Activated B cell treated with CpG ODN at 0.5 μM for 24 hours (primary cell): ENCODE data around the gene RCE1. TPM values are rescaled to one million over a fixed set of nuclear protein-coding genes. Genes with fewer than 3 reads are reported as not detected.
A peak's percentile ranks its signal among the peaks of the same experiment; 100 is the strongest.

Source experiments
- ATAC-seq: fragments of 200-7000 bp; cut with Tn5 transposase; one replicate; pipeline ENCODE4 v1.10.0; 2021; ENCODE audit warnings: low read depth, mild to moderate bottlenecking, moderate library complexity
- CTCF ChIA-PET: fragments of 350-600 bp; sonication (Branson Sonifier 250); formaldehyde crosslinking; loops from one replicate; lab custom pipeline; 2021; ENCODE audit warnings: antibody characterized with exemption; lab: Charles Lee
- POLR2A ChIA-PET: fragments of 350-600 bp; sonication (Branson Sonifier 250); formaldehyde crosslinking; loops from one replicate; lab custom pipeline; 2021; ENCODE audit warnings: antibody characterized with exemption; lab: Charles Lee
- DNase-seq: peaks from one replicate; pipeline ENCODE4 v3.0.0; 2022
- H3K27ac Mint-ChIP-seq: one replicate; pipeline ENCODE4 v1.8.0; 2020; ENCODE audit warnings: mixed read lengths
- H3K27me3 Mint-ChIP-seq: one replicate; pipeline ENCODE4 v1.8.0; 2021; ENCODE audit warnings: mixed read lengths
- H3K36me3 Mint-ChIP-seq: one replicate; pipeline ENCODE4 v1.8.0; 2021; ENCODE audit warnings: low read depth, mixed read lengths
- H3K4me1 Mint-ChIP-seq: one replicate; pipeline ENCODE4 v1.8.0; 2021; ENCODE audit warnings: mixed read lengths
- H3K4me3 Mint-ChIP-seq: one replicate; pipeline ENCODE4 v1.8.0; 2020; ENCODE audit warnings: mild to moderate bottlenecking, mixed read lengths
- H3K9me3 Mint-ChIP-seq: one replicate; pipeline ENCODE4 v1.8.0; 2020; ENCODE audit warnings: mixed read lengths
- intact Hi-C: fragments of 100-400 bp; cut with micrococcal nuclease; formaldehyde crosslinking; loops from one replicate; pipeline ENCODE4 v1.15.1; 2024
- total RNA-seq: library from RNA; stranded (reverse); gene quantifications from 2 replicates; pipeline ENCODE4 v1.2.3, GENCODE V29; 2022
- TF ChIP-seq, protein P1 (sequence below): fragments of 200-600 bp; IDR thresholded peaks from one replicate; pipeline ENCODE4 v1.8.0; 2022; ENCODE audit warnings: antibody characterized with exemption, mild to moderate bottlenecking

RCE1 gene
- total RNA-seq, 1 donor from 2014 or later = 21.4 TPM

DNA sequence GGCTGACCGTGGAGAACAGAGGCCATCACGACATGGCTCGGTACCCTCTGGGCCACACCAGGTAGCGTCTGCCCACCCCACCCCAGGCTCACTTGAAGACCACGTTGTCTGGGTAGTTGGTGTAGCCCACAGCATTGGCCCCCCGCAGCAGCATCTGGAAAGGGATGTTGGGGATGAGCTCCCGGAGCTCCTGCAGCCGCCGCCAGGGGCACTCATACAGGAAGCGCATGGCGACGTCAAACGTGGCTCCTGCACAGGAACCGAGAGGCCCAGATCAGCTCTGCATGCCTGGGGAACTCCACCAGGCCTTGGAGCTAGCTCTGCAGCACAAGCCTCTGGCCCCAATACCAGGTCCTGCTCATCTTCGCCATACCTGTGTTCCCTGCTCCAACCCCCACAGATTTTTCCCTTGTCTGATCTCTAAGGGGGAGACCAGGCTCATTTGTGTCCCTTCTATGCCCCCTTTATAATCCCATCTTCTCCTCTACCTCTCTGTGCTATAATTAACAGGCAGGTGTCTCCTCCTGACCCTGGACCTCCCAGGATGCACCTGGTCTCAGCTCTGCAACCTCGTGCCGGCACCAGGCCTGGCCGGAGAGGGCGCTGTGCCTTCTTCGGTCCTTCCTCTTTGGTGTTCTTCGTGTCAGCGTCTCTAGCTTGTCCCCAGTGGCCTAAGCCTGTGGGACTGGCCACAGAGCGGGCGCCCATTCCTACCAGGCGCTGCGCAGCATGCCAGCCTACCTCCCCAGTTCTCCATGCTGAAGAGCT lies 8.6 kb downstream of the RCE1 start:
- H3K4me1 Mint-ChIP-seq = peaks cover 16% of the 10 kb centered on the region
- no peak overlapping the region for H3K27ac Mint-ChIP-seq
- no peaks in the 10 kb centered on the region for H3K27me3 Mint-ChIP-seq
- no peak for DNase-seq
- H3K36me3 Mint-ChIP-seq = peaks cover 5% of the 10 kb centered on the region
- ATAC-seq = peak; percentile 9
- no peaks in the 10 kb centered on the region for H3K9me3 Mint-ChIP-seq
- ChIA-PET POLR2A (interaction anchor here (0.6 to 6.2 kb wide), 2 partner anchors 8 to 34 kb away, joined by 3 to 123 read pairs; partner anchors contain the start of gene RCE1), CTCF (interaction anchor here (1.0 kb wide), 2 partner anchors 17 to 152 kb away, joined by 3 read pairs; no protein-coding TSS in a partner anchor)
- TF ChIP-seq, protein P1, sequence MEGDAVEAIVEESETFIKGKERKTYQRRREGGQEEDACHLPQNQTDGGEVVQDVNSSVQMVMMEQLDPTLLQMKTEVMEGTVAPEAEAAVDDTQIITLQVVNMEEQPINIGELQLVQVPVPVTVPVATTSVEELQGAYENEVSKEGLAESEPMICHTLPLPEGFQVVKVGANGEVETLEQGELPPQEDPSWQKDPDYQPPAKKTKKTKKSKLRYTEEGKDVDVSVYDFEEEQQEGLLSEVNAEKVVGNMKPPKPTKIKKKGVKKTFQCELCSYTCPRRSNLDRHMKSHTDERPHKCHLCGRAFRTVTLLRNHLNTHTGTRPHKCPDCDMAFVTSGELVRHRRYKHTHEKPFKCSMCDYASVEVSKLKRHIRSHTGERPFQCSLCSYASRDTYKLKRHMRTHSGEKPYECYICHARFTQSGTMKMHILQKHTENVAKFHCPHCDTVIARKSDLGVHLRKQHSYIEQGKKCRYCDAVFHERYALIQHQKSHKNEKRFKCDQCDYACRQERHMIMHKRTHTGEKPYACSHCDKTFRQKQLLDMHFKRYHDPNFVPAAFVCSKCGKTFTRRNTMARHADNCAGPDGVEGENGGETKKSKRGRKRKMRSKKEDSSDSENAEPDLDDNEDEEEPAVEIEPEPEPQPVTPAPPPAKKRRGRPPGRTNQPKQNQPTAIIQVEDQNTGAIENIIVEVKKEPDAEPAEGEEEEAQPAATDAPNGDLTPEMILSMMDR = no peak
- intact Hi-C loops = no loop called here
- no peak overlapping the region for H3K4me3 Mint-ChIP-seq

DNA sequence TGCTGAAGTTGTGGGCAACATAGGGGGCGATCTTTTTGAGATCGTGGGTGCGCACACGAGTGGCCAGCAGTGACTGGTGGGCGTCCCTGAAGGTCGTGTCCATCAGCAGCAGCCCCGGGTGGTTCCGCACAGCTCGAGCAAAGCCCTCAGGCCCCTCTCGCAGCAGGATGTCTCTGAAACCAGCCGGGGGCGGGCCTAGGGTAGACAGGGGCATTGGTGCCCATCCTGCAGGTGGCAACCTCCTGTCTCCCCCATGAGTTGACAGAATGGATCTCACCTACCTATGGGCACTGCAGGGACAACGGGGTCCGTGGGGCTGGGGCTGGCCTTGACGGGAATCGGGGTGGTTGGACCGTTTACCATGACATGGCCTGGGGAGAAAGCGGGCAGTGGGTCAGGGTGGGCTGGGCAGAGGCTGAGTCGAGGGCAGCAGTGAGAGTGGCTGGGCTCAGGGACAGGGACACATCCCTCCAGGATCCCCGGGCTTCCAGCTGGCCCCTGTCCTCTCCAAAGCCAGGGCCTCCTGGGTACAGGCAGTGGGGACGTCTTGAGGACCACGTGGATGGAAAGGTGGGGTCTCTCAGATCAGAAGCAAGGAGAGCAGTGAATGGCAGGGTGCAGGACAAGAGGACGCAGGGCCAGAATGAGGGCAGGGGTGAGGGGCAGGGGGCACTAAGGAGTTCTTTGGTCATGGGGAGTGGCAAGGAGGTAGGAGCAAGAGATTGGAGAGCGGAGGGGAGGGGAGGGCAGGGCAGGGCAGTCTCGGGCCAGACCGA lies 9.4 kb downstream of the RCE1 start:
- Mint-ChIP-seq H3K4me1 (peaks cover 16% of the 10 kb centered on the region), H3K4me3 (no peak overlapping the region), H3K36me3 (peaks cover 5% of the 10 kb centered on the region), H3K27ac (no peak overlapping the region), H3K9me3 (no peaks in the 10 kb centered on the region), H3K27me3 (no peaks in the 10 kb centered on the region)
- ChIA-PET CTCF (interaction anchor here (1.0 kb wide), 1 partner anchor 153 kb away, joined by 3 read pairs; no protein-coding TSS in a partner anchor), POLR2A (interaction anchor here (6.2 kb wide), 1 partner anchor 9 kb away, joined by 123 read pairs; the partner anchor contains the start of gene RCE1)
- DNase-seq = no peak
- intact Hi-C loops = no loop called here
- ATAC-seq = no peak
- TF ChIP-seq, protein P1 = no peak

DNA sequence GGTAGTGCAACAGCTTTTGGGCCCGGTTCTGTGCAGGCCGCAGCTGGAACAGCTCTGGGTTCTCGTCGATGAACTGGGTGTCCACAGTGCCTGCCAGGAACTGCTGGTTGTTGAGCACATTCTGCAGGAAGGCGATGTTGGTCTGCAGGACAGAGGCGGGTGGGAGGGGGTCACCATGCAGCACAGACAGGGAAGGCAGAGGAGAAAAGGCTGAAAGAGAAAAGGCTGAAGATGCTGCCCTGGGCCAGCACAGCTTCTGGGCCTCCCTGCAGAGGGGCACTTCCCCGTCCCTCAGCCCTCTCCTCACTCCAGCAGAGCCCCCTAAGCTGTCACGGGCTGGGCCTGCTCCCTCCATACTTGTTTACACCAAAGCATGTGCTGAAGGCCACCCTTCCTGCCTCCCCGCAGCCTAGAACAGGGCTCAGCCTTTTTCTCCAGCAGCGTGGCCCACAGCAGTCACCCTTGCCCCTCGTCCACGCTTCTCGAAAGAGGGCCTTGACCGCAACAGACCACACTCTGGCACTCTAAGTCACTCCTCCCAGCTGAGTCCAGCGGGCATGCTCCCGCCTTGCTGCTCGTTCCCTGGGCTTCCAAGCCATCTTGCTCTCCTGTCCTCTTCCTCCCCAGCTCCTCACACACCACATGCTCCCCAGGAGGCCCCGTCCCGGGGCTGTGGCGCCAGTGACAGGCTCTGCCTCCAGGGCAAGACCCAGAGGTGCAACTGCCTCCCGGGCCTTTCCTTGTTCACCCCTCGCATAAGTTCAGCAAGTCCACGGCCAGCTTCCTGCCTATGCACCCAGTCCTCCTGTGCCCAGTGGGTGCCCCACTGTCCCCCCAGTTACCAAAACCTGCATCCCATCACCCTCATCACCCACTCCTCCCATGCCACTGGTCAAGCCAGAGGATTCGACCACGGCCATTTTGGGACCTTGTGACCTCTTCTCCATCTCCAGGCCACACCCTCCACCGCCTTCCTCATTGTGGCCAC lies 10.3 kb downstream of the RCE1 start:
- Mint-ChIP-seq H3K36me3 (no peaks in the 10 kb centered on the region), H3K4me3 (no peak overlapping the region), H3K9me3 (no peaks in the 10 kb centered on the region), H3K27ac (no peak overlapping the region), H3K27me3 (no peaks in the 10 kb centered on the region), H3K4me1 (peaks cover 16% of the 10 kb centered on the region)
- ChIA-PET POLR2A (interaction anchor here (6.2 kb wide), 1 partner anchor 10 kb away, joined by 123 read pairs; the partner anchor contains the start of gene RCE1), CTCF (no interaction called here)
- intact Hi-C loops = no loop called here
- ATAC-seq (no peak), DNase-seq (no peak)
- TF ChIP-seq, protein P1 = no peak

DNA sequence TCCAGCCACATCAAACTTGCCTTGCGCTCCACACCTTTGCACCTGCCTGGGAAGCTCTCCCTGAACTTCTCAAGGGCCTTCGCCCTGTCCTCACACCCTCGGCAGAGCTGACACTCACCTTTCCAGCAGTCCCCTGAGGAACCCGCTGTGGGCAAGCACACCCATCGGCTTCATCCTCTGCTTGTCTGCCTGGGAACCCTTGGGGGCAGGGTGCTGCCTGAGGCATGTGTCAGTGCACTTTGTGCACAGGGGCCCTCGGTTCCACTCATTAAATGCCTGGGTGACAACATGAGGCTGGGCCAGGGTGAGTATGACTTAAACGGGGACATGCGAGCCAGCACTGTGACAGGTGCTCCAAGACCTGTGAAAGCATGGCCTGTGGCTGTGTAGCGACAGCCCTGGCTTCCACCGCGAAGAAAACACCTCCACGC lies 11.0 kb downstream of the RCE1 start:
- DNase-seq = no peak
- Mint-ChIP-seq H3K27ac (no peak overlapping the region), H3K36me3 (no peaks in the 10 kb centered on the region), H3K9me3 (no peaks in the 10 kb centered on the region), H3K4me1 (peaks cover 16% of the 10 kb centered on the region), H3K27me3 (no peaks in the 10 kb centered on the region), H3K4me3 (no peak overlapping the region)
- intact Hi-C loops = no loop called here
- CTCF ChIA-PET = no interaction called here
- POLR2A ChIA-PET = interaction anchor here (6.2 kb wide), 1 partner anchor 11 kb away, joined by 123 read pairs; the partner anchor contains the start of gene RCE1
- ATAC-seq = no peak
- TF ChIP-seq, protein P1 = no peak
